Smooth muscle cell (in vitro differentiated cells): ENCODE data around the gene SNRNP48. TPM values are rescaled to one million over a fixed set of nuclear protein-coding genes. Genes with fewer than 3 reads are reported as not detected.

Source experiments
- DNase-seq: peaks from one replicate; lab custom pipeline; 2025; ENCODE audit not compliant: unreplicated experiment; lab: John Stamatoyannopoulos, UW
- H2AFZ ChIP-seq: fragments of 200-600 bp; sonication (generic); 2 replicates; pipeline ENCODE4 v1.6.0; 2016; ENCODE audit warnings: antibody characterized with exemption, low read depth, mild to moderate bottlenecking
- H3F3A ChIP-seq: fragments of 200-600 bp; sonication (generic); 2 replicates; pipeline ENCODE4 v1.6.0; 2017; ENCODE audit warnings: antibody characterized with exemption, low read depth
- H3K27ac ChIP-seq: fragments of 200-600 bp; sonication (generic); 2 replicates; pipeline ENCODE4 v1.5.1; 2016; ENCODE audit warnings: low read depth, mild to moderate bottlenecking
- H3K27me3 ChIP-seq: fragments of 200-600 bp; sonication (generic); 2 replicates; pipeline ENCODE4 v1.6.1; 2016; ENCODE audit warnings: low read depth, mild to moderate bottlenecking
- H3K36me3 ChIP-seq: fragments of 200-600 bp; sonication (generic); 2 replicates; pipeline ENCODE4 v1.5.1; 2016; ENCODE audit warnings: low read depth
- H3K4me1 ChIP-seq: fragments of 200-600 bp; sonication (generic); 2 replicates; pipeline ENCODE4 v1.5.1; 2016; ENCODE audit warnings: low read depth
- H3K4me2 ChIP-seq: fragments of 200-600 bp; sonication (generic); 2 replicates; pipeline ENCODE4 v1.6.0; 2016; ENCODE audit warnings: mild to moderate bottlenecking
- H3K4me3 ChIP-seq: fragments of 200-600 bp; sonication (generic); 2 replicates; pipeline ENCODE4 v1.5.1; 2016; ENCODE audit warnings: mild to moderate bottlenecking
- H3K79me2 ChIP-seq: fragments of 200-600 bp; sonication (generic); 2 replicates; pipeline ENCODE4 v1.6.0; 2016; ENCODE audit warnings: low read depth, mild to moderate bottlenecking
- H3K9ac ChIP-seq: fragments of 200-600 bp; sonication (generic); 2 replicates; pipeline ENCODE4 v1.6.0; 2016; ENCODE audit warnings: low read depth
- H3K9me3 ChIP-seq: fragments of 200-600 bp; sonication (generic); replicated peaks from 2 replicates; pipeline ENCODE4 v1.5.1; 2016; ENCODE audit warnings: low read depth
- H4K20me1 ChIP-seq: fragments of 200-600 bp; sonication (generic); 2 replicates; pipeline ENCODE4 v1.6.0; 2016; ENCODE audit warnings: low read depth
- WGBS: methylation state at CpG from one replicate; pipeline ENCODE4 v1.1.7; 2016; ENCODE audit warnings: low lambda C conversion rate; 5-methylcytosine and 5-hydroxymethylcytosine counted together
- polyA plus RNA-seq: library from polyadenylated mRNA; unstranded; fragments of >200 nt; fragmentation: Nextera tagmentation; extraction: Ambion mirVana; gene quantifications from 2 replicates; pipeline ENCODE4 v1.2.1, GENCODE V29; 2016
- total RNA-seq: library from RNA; depleted of rRNA; stranded (reverse); fragments of >200 nt; gene quantifications from 2 replicates; pipeline ENCODE4 v1.2.3, GENCODE V29; 2014
- TF ChIP-seq, protein P1 (sequence below): fragments of 200-600 bp; sonication (generic); IDR thresholded peaks from 2 replicates; pipeline ENCODE4 v1.5.1; 2017; ENCODE audit warnings: borderline replicate concordance, mild to moderate bottlenecking, antibody characterized with exemption; ENCODE audit not compliant: insufficient read depth, poor library complexity, severe bottlenecking

The SNRNP48 gene, protein sequence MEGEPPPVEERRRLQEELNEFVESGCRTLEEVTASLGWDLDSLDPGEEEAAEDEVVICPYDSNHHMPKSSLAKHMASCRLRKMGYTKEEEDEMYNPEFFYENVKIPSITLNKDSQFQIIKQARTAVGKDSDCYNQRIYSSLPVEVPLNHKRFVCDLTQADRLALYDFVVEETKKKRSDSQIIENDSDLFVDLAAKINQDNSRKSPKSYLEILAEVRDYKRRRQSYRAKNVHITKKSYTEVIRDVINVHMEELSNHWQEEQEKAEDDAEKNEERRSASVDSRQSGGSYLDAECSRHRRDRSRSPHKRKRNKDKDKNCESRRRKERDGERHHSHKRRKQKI
- total RNA-seq, result 11.0 and 16.6 TPM in 2 replicates
- 3.2 and 6.5 TPM in 2 replicates for polyA plus RNA-seq

DNA sequence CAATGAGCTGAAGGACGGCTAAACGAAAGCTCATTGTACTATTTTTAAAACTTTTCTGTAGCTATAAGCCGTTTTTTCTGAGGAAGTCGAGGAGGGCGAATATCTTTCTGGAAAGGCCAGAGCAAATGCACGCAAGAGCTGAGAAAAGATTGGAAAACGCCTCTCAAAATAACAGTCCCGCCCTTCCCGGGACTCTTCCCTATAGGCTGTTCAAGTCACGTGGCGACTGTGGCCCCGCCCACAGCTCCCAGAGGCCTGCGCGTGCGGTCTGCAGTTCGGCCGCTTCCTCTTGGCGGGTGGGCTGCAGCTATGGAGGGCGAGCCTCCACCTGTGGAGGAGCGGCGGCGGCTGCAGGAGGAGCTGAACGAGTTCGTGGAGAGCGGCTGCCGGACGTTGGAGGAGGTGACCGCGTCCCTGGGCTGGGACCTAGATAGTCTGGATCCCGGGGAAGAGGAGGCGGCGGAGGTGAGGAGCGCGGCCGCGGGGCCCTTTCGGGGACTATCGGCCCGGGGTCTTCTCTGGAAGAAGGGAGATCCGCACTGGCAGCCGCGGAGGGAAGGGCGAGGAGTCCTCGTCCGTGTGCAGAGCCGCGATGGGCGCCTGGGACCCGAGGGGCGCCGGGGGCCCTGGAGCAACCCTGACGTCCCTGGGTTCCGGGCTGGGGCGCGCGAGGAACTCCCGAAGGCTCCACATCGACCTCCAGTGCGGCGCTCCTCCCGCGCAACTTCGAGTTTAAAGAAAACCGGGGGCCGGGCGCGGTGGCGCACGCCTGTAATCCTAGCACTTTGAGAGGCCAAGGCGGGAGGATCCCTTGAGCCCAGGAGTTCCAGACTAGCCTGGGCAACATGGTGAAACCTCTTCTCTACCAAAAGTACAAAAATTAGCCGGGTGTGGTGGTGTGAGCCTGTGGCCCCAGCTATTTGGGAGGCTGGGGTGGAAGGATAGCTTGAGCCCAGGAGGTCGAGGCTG is at the start of gene SNRNP48:
TSS of gene SNRNP48 (plus strand) at position 250 of the 969 bp plus-strand sequence. CDS start at position 310, 60 bp downstream.
- peak; percentile 70 for DNase-seq
- peaks cover 11% of the 10 kb centered on the region for H3K36me3 ChIP-seq
- H3K4me2 ChIP-seq, result peak within 1 kb of the TSS; percentile 94
- TF ChIP-seq, protein P1, sequence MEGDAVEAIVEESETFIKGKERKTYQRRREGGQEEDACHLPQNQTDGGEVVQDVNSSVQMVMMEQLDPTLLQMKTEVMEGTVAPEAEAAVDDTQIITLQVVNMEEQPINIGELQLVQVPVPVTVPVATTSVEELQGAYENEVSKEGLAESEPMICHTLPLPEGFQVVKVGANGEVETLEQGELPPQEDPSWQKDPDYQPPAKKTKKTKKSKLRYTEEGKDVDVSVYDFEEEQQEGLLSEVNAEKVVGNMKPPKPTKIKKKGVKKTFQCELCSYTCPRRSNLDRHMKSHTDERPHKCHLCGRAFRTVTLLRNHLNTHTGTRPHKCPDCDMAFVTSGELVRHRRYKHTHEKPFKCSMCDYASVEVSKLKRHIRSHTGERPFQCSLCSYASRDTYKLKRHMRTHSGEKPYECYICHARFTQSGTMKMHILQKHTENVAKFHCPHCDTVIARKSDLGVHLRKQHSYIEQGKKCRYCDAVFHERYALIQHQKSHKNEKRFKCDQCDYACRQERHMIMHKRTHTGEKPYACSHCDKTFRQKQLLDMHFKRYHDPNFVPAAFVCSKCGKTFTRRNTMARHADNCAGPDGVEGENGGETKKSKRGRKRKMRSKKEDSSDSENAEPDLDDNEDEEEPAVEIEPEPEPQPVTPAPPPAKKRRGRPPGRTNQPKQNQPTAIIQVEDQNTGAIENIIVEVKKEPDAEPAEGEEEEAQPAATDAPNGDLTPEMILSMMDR, result no peak
- H3K79me2 ChIP-seq, result peaks cover 28% of the 10 kb centered on the region
- peak within 1 kb of the TSS; percentile 61 for H3K27ac ChIP-seq
- H3K9me3 ChIP-seq, result no peaks in the 10 kb centered on the region
- H3K9ac ChIP-seq, result peak within 1 kb of the TSS; percentile 64
- peaks cover 17% of the 10 kb centered on the region for H3K4me1 ChIP-seq
- peaks cover 33% of the 10 kb centered on the region for H4K20me1 ChIP-seq
- no peaks in the 10 kb centered on the region for H3K27me3 ChIP-seq
- H3K4me3 ChIP-seq, result peak within 1 kb of the TSS; percentile 81
- H3F3A ChIP-seq, result peaks cover 9% of the 10 kb centered on the region
- WGBS, result 1% methylated on average over 68 of the region's 72 CpGs
- peak within 1 kb of the TSS; percentile 56 for H2AFZ ChIP-seq

DNA sequence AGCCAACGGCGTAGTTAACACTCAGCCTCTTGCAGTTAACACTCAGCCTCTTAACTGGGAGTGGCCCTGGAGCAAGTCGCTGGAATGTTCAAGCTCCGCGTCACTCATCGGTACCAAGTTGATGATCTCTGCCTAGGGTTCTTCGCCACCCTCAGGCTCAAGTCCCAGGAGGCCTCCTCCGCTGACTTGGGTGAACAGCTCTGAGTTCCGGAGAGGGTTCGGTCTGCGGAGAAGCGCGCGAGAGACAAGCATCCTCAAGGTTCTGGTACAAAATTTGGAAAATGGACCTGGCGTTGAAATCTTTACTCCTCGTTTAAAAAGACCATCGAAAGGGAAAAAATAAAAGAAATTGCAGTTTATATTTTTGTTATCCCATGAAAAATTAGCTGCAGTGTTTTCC is 49.4 kb upstream of the SNRNP48 start:
- Histone ChIP-seq H3K4me2 (peak overlapping the region; percentile 85), H2AFZ (peak overlapping the region; percentile 6), H3K27me3 (no peaks in the 10 kb centered on the region), H3K79me2 (peaks cover 39% of the 10 kb centered on the region), H3K27ac (peak overlapping the region; percentile 87), H3K4me1 (peaks cover 34% of the 10 kb centered on the region), H3K9ac (peak overlapping the region; percentile 89), H3K36me3 (no peaks in the 10 kb centered on the region), H3K4me3 (peak overlapping the region; percentile 93), H4K20me1 (peaks cover 38% of the 10 kb centered on the region), H3K9me3 (no peaks in the 10 kb centered on the region), H3F3A (peaks cover 21% of the 10 kb centered on the region)
- DNase-seq, result no peak
- WGBS, result 8% methylated on average over 17 of the region's 17 CpGs
- TF ChIP-seq, protein P1, result no peak

DNA sequence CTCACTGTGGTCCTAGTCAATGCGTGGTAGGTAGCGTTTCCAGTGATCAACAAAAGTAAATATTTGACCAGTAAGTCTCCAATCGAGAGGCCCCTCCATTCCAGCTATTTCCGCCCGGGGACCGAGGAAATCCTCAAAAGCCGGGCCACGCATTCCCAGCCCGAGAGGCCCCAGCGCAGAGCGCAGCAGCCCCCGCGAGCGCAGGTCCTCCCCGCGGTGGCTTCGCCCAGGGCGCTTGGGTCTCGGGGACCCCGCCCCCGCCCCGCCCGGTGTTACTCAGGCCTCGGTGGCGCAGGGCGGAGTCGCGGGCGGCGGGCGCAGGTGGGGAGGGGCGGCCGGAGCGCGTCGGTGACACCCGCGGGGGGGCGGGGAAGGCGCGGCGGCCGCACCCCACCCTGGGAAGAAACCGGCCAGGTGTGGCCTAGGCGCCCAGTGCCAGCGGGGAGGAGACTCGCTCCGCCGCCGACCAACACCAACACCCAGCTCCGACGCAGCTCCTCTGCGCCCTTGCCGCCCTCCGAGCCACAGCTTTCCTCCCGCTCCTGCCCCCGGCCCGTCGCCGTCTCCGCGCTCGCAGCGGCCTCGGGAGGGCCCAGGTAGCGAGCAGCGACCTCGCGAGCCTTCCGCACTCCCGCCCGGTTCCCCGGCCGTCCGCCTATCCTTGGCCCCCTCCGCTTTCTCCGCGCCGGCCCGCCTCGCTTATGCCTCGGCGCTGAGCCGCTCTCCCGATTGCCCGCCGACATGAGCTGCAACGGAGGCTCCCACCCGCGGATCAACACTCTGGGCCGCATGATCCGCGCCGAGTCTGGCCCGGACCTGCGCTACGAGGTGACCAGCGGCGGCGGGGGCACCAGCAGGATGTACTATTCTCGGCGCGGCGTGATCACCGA is 48.6 kb upstream of the SNRNP48 start, which contains the start of gene DSP:
TSS of gene DSP (plus strand) at position 497 of the 890 bp plus-strand sequence. CDS start at position 742, 245 bp downstream.
- TF ChIP-seq, protein P1, result no peak

More for the DNA sequence above, 48.6 kb upstream of the SNRNP48 start, which contains the start of gene DSP:
- peak within 1 kb of the TSS; percentile 85 for H3K4me2 ChIP-seq
- peaks cover 21% of the 10 kb centered on the region for H3F3A ChIP-seq
- WGBS, result under 1% methylated on average over 62 of the region's 105 CpGs
- peak within 1 kb of the TSS; percentile 87 for H3K27ac ChIP-seq
- DNase-seq, result no peak
- peak within 1 kb of the TSS; percentile 89 for H3K9ac ChIP-seq
- peaks cover 44% of the 10 kb centered on the region for H3K79me2 ChIP-seq
- H3K9me3 ChIP-seq, result no peaks in the 10 kb centered on the region
- H3K4me1 ChIP-seq, result peaks cover 39% of the 10 kb centered on the region
- H3K27me3 ChIP-seq, result no peaks in the 10 kb centered on the region
- H2AFZ ChIP-seq, result peak within 1 kb of the TSS; percentile 6
- H3K4me3 ChIP-seq, result peak within 1 kb of the TSS; percentile 93
- H4K20me1 ChIP-seq, result peaks cover 46% of the 10 kb centered on the region
- H3K36me3 ChIP-seq, result no peaks in the 10 kb centered on the region
